ENCODE measurements around the gene TCTA.

DNA sequence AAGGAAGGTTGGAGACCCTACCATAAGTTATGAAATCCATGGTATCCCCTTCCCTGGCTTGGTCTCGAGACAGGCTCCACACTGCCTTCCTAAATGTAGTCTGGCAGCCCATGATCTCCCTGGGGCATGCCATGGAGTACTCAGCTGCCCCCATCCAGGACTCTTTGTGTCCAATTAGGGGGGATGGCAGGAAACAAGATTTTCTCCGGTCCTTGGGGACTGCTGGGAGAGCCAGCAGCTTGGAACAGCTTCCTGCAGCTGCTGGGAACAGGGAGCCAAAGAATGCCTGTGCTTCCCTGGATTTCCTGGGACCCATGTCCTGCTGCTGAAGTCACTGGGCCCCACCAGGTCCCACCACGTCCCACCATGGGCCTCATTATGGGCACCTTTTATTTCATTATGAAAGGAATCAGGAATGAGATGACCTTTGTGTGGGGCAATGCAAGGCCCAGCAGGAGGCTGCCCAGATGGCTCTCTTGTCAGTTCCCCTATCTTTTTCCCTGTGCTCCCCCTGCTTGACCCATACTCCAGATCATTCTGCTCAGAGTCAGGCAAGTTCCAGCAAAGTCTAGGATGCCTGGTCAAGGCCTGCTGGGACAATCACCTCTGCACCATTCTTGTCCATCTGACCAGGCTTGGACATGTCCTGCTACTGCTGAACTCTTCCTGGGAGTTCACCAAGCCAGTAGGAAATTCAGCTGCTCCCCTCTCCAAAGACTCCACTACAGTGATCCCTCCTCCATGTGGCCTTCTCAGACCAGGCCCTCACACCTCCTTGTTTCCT lies 42.9 kb downstream of the TCTA start:
- no peak for TF ChIP-seq CTCF (IDR thresholded peaks at IDR 0.05; ENCODE audit: low read depth, low read length)
- TF ChIP-seq POLR2A (IDR thresholded peaks at IDR 0.05; ENCODE audit: extremely low read depth, insufficient read length): no peak
- no peak for TF ChIP-seq MYC (IDR thresholded peaks at IDR 0.05; ENCODE audit: low read depth, low read length)
- TF ChIP-seq, protein P1, sequence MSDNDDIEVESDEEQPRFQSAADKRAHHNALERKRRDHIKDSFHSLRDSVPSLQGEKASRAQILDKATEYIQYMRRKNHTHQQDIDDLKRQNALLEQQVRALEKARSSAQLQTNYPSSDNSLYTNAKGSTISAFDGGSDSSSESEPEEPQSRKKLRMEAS (IDR thresholded peaks at IDR 0.05; ENCODE audit: low read depth, low read length): no peak

Measured in NB4 (cell line).